Omental fat pad (tissue), 4 donors: ENCODE results near the gene DNAJC25. TPM values are rescaled to one million over a fixed set of nuclear protein-coding genes. Genes with fewer than 3 reads are reported as not detected.
"Not testable (repeated sequence)": the region's sequence is repeated elsewhere in the genome, so short reads cannot be mapped to it uniquely, and the experiment has no call there.

Experiments used
- ATAC-seq: fragments of 150-250 bp; one replicate; pipeline ENCODE4 v1.9.1; 2016; ENCODE audit warnings: mild to moderate bottlenecking, moderate library complexity; ENCODE audit not compliant: low FRiP score
- DNase-seq: peaks from one replicate; pipeline ENCODE4 v3.0.0-alpha.2; 2019; ENCODE audit warnings: low spot score
- CTCF ChIP-seq, 3 donors: fragments of 450-650 bp; IDR thresholded peaks; one replicate each; pipeline ENCODE4 v1.5.1; 2016 to 2017; ENCODE audit warnings: antibody characterized with exemption in 3 of 3, mild to moderate bottlenecking in 3 of 3, moderate library complexity in 2 of 3
- total RNA-seq, 4 donors: library from RNA; depleted of rRNA; stranded (reverse); fragments of >200 nt; gene quantifications; one replicate each; pipeline ENCODE4 v1.1.0, GENCODE V29; 2016

The DNAJC25 gene
- total RNA-seq, 4 donors from 2014 or later, result 10.4 to 15.1 (median 14.0) TPM

GRCh38 chr9:111610149-111610548 is 21.0 kb upstream of the DNAJC25 start:
- TF ChIP-seq CTCF (IDR thresholded peaks at IDR 0.05), result no peak
- ATAC-seq (no peak), DNase-seq (no peak)

GRCh38 chr9:111610845-111611244 is 20.3 kb upstream of the DNAJC25 start:
- DNase-seq (no peak), ATAC-seq (no peak)
- TF ChIP-seq CTCF (IDR thresholded peaks at IDR 0.05), result no peak

GRCh38 chr9:111613436-111614040 is 17.6 kb upstream of the DNAJC25 start:
- ATAC-seq (no peak), DNase-seq (no peak)
- no peak for TF ChIP-seq CTCF (IDR thresholded peaks at IDR 0.05)

GRCh38 chr9:111615928-111616327 is 15.2 kb upstream of the DNAJC25 start:
- DNase-seq (no peak), ATAC-seq (no peak)
- TF ChIP-seq CTCF (IDR thresholded peaks at IDR 0.05), result no peak

GRCh38 chr9:111617349-111617748 is 13.8 kb upstream of the DNAJC25 start:
- not testable (repeated sequence) for ATAC-seq, DNase-seq

- ATAC-seq, result peak; percentile 75
- DNase-seq, result no peak
- TF ChIP-seq CTCF (IDR thresholded peaks at IDR 0.05), result peak in 1 of 3 donors; percentile 96
These were observed 9.1 kb upstream of the DNAJC25 start for GRCh38 chr9:111621895-111622480.

GRCh38 chr9:111622626-111623025 is 8.5 kb upstream of the DNAJC25 start:
- ATAC-seq (peak; percentile 57), DNase-seq (peak; percentile 67)
- no peak for TF ChIP-seq CTCF (IDR thresholded peaks at IDR 0.05)
